22Rv1 (cell line): ENCODE data around the gene RAB31.

Experiments used
- H3K27ac ChIP-seq: fragments of 450-650 bp; 2 replicates; pipeline ENCODE4 v1.5.1; 2017
- CTCF ChIP-seq: fragments of 450-650 bp; IDR thresholded peaks from 2 replicates; pipeline ENCODE4 v1.5.1; 2017; ENCODE audit warnings: mild to moderate bottlenecking
- ZFX ChIP-seq: fragments of 450-650 bp; IDR thresholded peaks from 2 replicates; pipeline ENCODE4 v1.6.1; 2017; ENCODE audit warnings: antibody characterized with exemption, borderline replicate concordance

RAB31 gene

GRCh38 chr18:9824952-9825371 lies 116.9 kb downstream of the RAB31 start:
- peak overlapping the region; percentile 44 for H3K27ac ChIP-seq
- no peak for TF ChIP-seq CTCF
- TF ChIP-seq ZFX = no peak

GRCh38 chr18:9825571-9826073 lies 117.5 kb downstream of the RAB31 start:
- TF ChIP-seq CTCF (no peak), ZFX (no peak)
- peak overlapping the region; percentile 44 for H3K27ac ChIP-seq

- no peak for TF ChIP-seq CTCF
- TF ChIP-seq ZFX = no peak
- H3K27ac ChIP-seq = no peak overlapping the region
Measured at GRCh38 chr18:9826685-9827084, 118.6 kb downstream of the RAB31 start.

- TF ChIP-seq CTCF (no peak), ZFX (no peak)
- H3K27ac ChIP-seq = no peak overlapping the region
Measured at GRCh38 chr18:9827211-9827792, 119.2 kb downstream of the RAB31 start.

GRCh38 chr18:9827793-9828505 lies 119.8 kb downstream of the RAB31 start:
- no peak overlapping the region for H3K27ac ChIP-seq
- no peak for TF ChIP-seq ZFX

- no peak overlapping the region for H3K27ac ChIP-seq
- no peak for TF ChIP-seq CTCF
Measured at GRCh38 chr18:9828506-9829396, 120.7 kb downstream of the RAB31 start.

- TF ChIP-seq ZFX (no peak), CTCF (no peak)
- no peak overlapping the region for H3K27ac ChIP-seq
Measured at GRCh38 chr18:9829397-9829712, 121.3 kb downstream of the RAB31 start.
